Measurements from ENCODE around the gene ANP32A. TPM values are rescaled to one million over a fixed set of nuclear protein-coding genes. Genes with fewer than 3 reads are reported as not detected.
A peak's percentile ranks its signal among the peaks of the same experiment; 100 is the strongest.

ANP32A gene
- total and polyA plus RNA-seq, 3 donors from 2014 or later, result 32.9 to 49.5 (median 41.3) TPM

- H3K27me3 ChIP-seq, result no peaks in the 10 kb centered on the region
- intact Hi-C loops (cut with DNase I; ENCODE audit: low total_unique reads), result no loop called here
- no peaks in the 10 kb centered on the region for H3K36me3 ChIP-seq (ENCODE audit: low read depth, missing control alignments)
- TF ChIP-seq CTCF (IDR thresholded peaks at IDR 0.05) (no peak), POLR2A (IDR thresholded peaks at IDR 0.05) (no peak)
- H3K27ac ChIP-seq, result no peak overlapping the region
- 59 to 62% methylated on average over 10 to 11 of the region's 11 CpGs for WGBS, 2 donors
- H3K9me3 ChIP-seq, result no peaks in the 10 kb centered on the region
- no peak for DNase-seq
- H3K4me1 ChIP-seq, result peaks cover 8% of the 10 kb centered on the region
- H3K4me3 ChIP-seq, result no peak overlapping the region
Observed at GRCh38 chr15:68807249-68807648, 13.4 kb downstream of the ANP32A start.

GRCh38 chr15:68806220-68807060, 14.3 kb downstream of the ANP32A start:
- Histone ChIP-seq H3K9me3 (no peaks in the 10 kb centered on the region), H3K36me3 (ENCODE audit: low read depth, missing control alignments) (no peaks in the 10 kb centered on the region), H3K4me3 (no peak overlapping the region), H3K4me1 (peaks cover 8% of the 10 kb centered on the region), H3K27me3 (no peaks in the 10 kb centered on the region), H3K27ac (no peak overlapping the region)
- peak; percentile 42 for DNase-seq
- WGBS, 2 donors, result 64 to 74% methylated on average over 7 to 9 of the region's 9 CpGs
- intact Hi-C loops (cut with DNase I; ENCODE audit: low total_unique reads), result no loop called here
- TF ChIP-seq CTCF (IDR thresholded peaks at IDR 0.05), result no peak
- TF ChIP-seq POLR2A (IDR thresholded peaks at IDR 0.05), result no peak

GRCh38 chr15:68802373-68802772, 18.3 kb downstream of the ANP32A start:
- Histone ChIP-seq H3K4me3 (no peak overlapping the region), H3K9me3 (no peaks in the 10 kb centered on the region), H3K27me3 (no peaks in the 10 kb centered on the region), H3K36me3 (ENCODE audit: low read depth, missing control alignments) (no peaks in the 10 kb centered on the region), H3K4me1 (peaks cover 8% of the 10 kb centered on the region), H3K27ac (no peak overlapping the region)
- TF ChIP-seq CTCF (IDR thresholded peaks at IDR 0.05) (no peak), POLR2A (IDR thresholded peaks at IDR 0.05) (no peak)
- WGBS, 2 donors, result 95 to 96% methylated on average over 8 of the region's 8 CpGs
- intact Hi-C loops (cut with DNase I; ENCODE audit: low total_unique reads), result no loop called here
- no peak for DNase-seq

- Histone ChIP-seq H3K36me3 (ENCODE audit: low read depth, missing control alignments) (no peaks in the 10 kb centered on the region), H3K4me1 (peaks cover 4% of the 10 kb centered on the region), H3K9me3 (no peaks in the 10 kb centered on the region), H3K27me3 (no peaks in the 10 kb centered on the region), H3K27ac (no peak overlapping the region), H3K4me3 (no peak overlapping the region)
- TF ChIP-seq POLR2A (IDR thresholded peaks at IDR 0.05), result no peak
- TF ChIP-seq CTCF (IDR thresholded peaks at IDR 0.05), result no peak
- 38 to 41% methylated on average over 4 of the region's 4 CpGs for WGBS, 2 donors
- DNase-seq, result no peak
- intact Hi-C loops (cut with DNase I; ENCODE audit: low total_unique reads), result no loop called here
Observed at GRCh38 chr15:68801572-68802148, 19.0 kb downstream of the ANP32A start.

Data from testis (tissue), 3 donors.